HG03139 (cell line): ENCODE results near the gene WDSUB1.
A peak's percentile ranks its signal among the peaks of the same experiment; 100 is the strongest.

Source experiments
- ATAC-seq: cut with Tn5 transposase; IDR thresholded peaks from one replicate; pipeline ENCODE4 v1.9.1; 2021; ENCODE audit not compliant: unreplicated experiment

The WDSUB1 gene

DNA sequence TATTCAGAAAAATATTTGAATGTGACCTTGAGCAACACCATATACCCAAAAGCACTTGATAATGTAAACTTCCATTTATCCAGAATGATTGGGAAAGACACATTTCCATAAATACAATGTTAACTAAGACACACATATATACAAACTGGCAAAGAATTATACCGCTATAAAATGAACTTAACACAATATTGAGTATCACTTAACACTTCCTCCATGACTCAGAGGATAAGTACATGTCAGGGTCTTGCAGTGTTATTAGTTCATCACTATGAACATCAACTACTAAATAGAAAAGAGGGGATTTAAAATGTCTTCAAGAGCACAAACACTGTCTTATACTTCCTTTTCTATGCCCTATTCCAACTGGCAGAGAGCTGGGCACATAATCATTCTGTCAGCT, 18.6 kb downstream of the WDSUB1 start:
- ATAC-seq, result no peak

DNA sequence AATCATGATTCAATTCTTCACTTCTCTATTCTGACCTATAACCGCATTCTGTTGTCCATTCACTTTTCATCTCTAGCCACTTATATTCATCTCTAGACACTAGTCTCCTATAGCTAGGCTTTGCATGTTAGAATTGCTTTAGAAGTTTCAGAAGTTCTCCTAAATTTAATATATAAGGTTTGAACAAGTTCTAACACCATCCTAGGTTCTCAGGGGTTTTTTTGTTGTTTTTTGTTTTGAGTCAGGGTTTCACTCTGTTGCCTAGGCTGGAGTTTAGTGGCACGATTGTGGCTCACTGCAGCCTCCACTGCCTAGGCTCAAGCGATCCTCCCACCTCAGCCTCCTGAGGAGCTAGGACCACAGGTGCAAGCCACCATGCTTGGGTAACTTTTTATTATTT, 19.9 kb downstream of the WDSUB1 start:
- ATAC-seq, result no peak

DNA sequence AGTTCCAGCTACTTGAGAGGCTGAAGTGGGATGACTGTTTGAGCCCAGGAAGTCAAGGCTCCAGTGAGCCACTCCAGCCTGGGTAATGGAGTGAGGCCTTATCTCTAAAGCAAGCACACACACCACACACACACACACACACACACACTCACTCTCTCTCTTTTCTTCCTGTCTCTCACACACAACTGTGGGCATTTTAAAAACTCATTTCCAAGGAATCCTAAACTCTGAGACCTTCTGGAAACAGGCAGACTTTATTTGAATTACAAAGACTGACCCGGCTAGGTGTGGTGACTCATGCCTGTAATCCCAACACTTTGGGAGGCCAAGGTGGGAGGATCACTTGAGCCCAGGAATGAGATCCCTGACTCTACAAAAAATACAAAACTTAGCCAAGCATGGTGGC, 21.3 kb downstream of the WDSUB1 start:
- ATAC-seq, result no peak

DNA sequence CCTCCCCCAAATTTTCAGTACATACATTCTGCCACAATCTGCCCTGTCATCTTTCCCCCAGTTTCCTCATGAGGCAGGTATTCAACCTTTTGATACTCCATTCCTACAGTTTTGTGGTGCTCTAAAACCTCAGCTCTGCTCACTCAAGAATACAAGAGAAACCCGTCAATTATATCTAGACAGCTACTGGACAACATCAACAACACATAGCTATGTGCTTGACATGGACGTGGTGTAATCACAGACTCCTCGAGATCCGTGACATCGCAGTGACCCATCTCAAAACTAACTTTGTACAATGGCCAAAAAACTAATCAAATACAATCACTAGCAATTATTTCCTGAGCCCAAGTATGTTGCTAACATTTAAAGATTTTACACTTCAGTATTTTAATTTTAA, 23.6 kb downstream of the WDSUB1 start:
- ATAC-seq, result no peak

DNA sequence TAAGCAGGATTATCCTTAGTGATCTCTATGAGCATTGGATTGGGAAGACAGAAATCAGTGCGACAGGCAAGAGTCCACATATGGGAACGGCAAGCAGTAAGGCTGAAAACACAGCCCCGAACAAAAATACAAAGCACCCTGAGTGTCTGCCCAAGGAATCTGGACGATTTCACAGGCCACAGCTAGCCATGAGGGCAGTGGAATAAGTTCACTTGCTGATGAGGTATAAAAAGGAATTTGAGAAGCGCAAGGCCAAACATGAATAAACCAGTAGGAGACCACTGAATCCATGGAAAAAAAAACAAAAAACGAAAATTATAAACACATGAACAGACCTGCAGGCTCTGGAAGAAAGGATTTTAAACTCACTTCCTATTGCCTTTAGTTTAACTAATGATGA, 24.3 kb downstream of the WDSUB1 start:
- ATAC-seq, result no peak

DNA sequence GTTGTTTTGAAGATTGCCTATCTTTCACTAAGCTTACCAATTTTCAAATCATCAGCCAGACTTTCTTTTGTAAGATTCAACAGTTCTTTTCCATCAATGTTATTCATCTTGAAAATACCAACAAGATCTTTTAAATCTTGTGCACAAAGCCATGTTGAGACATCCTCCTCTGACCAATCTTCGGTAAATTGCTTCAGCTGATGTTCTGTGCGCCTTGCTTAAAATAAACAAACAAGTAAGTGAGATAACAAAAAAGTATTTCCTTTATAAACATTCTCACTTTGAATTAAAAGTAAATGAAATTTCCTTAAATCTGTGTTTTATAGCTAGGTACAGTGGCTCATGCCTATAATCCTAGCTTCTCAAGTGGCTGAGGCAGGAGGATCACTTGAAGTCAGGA, 30.3 kb downstream of the WDSUB1 start:
- no peak for ATAC-seq

DNA sequence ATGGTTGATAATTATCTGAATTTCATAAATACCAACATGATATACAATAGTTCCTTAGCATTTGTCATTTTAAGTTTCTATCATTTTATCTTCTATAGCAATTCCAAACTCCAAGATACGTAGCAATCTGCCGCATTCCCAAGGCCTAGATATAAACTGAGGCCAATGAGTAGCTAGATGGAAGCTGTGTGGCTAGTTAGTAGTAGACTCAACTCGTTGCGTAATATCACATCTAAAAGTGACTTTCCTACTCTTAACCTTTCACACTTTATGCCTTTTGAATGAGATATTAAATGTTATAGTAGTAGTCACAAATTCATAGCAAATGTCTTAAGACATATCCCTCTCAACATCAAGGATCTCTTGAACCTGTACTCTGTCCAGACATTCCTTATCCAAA, 33.6 kb downstream of the WDSUB1 start:
- no peak for ATAC-seq

DNA sequence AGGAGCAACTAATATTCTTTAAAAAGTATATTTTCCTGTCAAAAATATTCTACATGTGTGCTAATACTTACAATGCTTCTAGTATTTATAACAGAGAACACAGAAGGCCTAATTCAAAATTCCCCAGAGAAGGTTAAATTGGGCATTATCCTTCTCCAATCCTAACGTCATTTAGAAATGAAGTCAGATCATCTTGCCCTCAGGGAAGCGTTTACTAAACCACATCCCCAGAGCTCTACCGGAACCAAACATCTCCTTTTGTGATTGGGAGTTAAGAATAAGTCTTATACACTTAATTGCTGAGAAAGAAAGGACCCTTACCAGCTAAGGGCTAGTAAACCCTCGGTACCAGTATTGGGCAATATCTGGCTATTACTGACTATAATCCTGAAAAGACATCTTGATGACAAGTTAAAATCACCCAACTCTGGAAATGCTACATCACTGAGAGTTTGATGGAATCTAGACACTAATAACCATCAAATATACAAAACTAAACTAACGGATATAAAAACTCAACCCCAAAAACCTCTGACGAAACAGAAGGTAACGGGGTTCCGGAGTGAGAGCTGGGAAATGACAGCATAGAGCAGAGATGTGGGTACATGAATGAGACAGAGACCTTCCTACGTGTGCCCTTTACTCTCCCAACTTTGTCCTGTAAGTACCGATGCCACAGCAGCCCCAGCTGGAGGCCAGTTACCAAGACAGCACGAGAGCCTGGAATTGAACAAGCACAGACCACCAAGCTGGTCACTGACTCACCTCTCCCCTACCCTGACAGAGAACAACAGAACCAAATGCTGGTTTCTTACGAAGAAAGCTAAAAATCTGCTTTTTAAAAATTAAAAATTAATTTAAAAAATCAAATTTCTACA, 35.0 kb downstream of the WDSUB1 start:
- ATAC-seq, result no peak

DNA sequence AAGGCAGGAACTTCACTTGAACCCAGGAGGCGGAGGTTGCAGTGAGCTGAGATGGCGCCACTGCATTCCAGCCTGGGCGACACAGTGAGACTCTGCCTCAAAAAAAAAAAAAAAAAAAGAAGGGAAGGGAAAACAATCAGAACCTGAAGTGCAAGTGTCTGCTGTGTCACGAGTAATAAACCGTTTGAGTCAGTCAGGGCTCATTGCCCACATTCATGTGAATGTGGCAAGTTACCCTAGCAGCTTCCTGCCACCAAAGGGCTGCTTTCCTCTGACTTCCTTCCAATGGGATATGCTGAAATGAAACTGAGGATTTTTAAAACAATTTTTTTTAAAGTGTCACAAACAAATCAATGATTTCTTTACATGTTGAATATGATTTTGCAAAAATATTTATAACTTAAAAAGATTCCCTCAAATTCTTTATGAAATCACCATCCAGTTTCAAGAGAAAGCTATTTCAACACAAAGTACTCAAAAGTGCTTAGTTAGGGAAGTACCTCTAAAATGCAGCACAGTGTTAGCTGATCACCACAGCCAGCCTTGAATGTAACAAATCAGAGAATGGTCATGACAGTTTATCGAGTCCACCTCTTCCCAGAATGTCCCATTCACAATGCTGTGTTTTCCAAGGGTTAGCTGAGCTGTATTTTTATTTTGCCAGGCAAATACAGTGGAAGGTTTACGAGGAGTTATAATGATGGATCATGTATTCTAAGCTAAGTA, 36.4 kb downstream of the WDSUB1 start:
- ATAC-seq, result peak; percentile 65

DNA sequence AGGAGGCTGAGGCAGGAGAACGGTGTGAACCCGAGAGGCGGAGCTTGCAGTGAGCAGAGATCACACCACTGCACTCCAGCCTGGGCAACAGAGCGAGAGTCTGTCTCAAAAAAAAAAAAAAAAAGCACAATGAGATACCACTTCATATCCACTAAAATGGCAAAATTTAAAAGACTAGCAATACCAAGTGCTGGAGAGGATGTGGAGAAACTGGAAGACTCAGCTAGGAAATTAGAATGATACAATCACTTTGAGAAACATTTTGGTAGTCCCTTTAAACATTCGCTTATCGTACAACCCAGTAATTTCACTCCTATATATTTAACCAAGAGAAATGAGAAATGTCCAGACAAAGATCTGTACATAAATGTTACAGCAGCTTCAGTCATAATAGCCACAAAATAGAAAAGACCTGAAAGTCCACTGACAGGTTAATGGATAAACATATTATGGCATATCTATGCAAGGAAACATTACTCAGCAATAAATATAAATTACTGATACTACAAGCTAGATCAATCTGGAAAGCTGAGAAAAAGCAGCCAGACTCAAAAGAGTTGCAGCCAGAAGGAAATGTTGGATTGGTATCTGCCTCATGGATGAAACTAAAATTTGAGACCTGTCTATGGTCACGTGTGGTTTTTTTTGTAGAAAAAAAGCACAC, 40.0 kb downstream of the WDSUB1 start:
- no peak for ATAC-seq

DNA sequence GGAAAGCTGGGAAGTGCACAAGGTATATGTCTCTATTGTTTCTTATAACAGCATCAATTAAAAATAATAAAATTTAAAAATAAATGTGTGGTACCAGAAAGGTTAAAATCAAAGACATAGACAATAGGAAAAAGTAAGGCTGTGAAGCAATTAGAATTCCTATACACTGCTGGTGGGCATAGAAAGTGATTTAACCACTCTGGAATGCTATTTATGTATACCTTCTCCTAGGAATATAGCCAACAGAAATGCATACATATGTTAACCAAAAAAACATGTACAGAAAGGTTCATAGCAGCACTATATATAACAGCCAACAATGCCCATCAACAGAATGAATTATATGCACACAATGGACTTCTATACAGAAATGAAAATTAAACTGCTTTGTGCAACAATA, 43.0 kb downstream of the WDSUB1 start:
- ATAC-seq, result no peak

DNA sequence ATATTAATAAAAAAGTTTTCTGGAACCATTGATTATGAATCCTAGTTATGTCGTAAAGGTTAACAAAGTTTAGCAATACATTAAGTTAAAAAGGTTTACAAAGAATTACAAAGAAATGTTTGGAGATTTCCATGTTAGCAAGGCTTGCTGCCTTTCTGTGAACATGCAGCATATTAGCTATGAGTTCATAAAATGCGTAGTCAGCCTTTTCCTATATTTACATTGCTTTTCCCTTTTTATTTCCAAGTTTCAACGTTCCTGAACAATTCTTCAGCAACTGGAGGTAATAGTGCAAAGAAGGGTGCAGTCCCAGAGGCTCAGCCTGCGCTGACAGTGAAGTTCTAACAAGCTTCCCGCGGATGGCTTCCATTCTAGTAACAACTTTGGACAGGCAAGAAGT, 51.6 kb downstream of the WDSUB1 start:
- no peak for ATAC-seq

DNA sequence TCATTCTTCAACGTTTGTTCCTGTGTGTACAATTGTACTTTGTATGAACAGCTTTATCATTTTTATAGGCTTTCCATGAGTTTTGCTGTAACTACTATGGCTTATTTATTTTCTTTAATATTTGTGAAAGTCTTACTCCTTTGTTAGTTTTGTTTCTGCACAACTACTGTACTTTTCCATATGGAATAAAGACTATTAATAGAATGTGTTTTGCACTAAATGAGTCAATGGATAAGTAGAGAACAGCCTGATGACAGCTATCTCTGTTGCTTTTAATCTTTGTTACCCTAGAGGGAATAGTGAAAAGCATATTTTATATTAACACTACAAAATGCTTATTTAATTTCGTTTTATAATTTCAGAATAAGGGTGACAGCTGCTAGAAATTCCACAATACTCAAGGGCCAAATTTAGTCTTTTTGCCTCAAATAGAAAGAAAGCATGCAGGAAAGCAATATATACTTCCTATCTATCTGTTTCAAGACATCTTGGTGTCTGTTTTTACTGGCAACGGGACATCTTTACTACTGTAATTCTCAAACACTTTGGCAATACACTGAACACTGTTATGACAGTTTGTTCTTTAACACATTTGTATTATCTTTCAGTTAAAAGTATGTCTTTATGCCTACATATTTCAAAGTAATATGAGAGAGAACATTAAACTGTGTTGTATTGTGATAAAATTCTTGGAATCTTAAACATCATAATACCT, 53.9 kb downstream of the WDSUB1 start:
- no peak for ATAC-seq

DNA sequence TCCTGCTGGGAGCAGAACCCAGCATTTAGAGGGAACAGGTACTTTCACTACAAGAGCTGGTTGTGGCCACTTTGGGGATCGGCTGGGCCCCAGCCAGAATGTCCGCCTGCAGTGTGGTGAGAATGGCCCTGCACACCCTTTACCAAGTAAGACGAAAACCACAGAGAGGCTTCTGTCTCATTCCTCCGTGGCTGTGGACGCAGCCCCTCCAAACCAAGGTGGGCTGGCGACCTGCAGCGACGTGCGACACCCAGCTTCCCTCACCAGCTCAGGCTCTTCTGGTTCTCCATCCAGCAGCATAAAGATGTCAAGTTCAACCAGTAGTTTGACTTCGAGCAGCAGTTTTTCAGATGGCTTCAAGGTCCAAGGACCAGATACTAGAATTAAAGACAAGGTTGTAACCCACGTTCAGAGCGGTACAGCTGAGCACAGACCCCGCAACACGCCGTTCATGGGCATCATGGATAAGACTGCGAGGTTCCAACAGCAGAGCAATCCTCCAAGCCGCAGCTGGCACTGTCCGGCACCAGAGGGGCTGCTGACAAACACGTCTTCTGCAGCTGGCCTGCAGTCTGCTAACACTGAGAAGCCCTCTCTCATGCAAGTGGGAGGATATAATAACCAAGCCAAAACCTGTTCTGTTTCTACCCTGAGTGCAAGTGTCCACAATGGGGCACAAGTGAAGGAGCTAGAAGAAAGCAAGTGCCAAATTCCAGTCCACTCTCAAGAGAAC, 56.2 kb downstream of the WDSUB1 start:
- ATAC-seq, result no peak

DNA sequence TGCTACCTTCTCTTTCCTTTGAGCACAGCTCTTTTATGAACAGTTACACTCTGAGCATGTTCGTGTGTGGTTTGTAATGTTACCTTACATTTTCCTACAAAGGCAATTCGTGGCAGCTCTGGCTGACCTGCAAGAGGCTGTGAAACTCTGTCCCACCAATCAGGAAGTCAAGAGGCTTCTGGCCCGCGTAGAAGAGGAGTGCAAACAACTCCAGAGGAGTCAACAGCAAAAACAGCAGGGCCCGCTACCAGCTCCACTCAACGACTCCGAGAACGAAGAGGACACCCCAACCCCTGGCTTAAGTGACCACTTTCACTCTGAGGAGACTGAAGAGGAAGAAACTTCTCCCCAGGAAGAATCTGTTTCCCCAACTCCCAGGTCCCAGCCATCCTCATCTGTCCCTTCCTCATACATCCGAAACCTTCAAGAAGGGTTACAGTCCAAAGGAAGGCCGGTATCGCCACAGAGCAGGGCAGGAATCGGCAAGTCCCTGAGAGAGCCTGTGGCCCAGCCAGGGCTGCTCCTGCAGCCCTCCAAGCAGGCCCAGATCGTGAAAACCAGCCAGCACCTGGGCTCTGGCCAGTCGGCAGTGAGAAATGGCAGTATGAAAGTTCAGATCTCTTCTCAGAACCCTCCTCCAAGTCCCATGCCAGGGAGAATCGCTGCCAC, 56.9 kb downstream of the WDSUB1 start:
- ATAC-seq, result no peak

DNA sequence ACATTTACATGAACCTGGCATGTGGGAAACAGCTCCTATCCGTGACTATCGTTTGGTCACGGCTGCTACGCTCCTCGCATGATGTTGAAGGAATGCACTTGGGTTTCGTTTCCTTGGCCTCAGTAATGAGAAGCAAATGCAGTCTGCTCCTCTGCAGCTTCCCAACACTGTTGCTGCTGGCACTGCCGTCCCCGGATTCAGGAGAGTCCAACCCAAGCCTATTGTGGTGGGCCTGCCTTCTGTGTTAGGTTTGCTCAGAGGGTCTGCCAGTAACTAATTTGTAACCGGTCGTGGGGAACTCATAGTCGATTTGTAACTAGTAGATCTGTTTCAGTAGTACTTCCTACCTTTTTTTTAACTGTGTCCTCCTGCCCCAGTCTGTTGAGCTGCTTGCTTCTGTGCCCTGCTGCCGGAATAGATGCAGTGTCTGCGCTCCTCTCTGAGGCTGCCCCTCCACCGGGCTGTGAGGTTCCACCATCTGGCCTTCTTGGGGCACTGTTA, 58.4 kb downstream of the WDSUB1 start:
- no peak for ATAC-seq

DNA sequence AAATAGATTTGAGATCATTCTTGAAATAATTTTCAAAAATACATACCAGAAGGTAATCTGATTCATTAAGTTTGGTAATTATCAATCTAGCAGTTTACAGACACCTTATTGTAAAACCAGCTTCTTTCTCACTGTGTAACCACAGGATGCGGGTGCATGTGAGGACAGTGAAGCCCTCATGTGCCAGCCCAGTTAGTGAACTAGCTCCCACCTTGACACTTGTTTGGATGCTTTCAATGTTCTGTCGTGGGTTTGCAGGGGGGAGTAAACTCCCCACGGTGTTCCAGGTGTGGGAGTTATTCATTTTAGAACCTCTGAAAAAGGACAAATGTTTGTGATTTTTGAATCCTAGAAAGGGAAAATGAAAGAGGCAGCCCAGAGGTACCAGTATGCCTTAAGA, 59.0 kb downstream of the WDSUB1 start:
- ATAC-seq, result no peak

DNA sequence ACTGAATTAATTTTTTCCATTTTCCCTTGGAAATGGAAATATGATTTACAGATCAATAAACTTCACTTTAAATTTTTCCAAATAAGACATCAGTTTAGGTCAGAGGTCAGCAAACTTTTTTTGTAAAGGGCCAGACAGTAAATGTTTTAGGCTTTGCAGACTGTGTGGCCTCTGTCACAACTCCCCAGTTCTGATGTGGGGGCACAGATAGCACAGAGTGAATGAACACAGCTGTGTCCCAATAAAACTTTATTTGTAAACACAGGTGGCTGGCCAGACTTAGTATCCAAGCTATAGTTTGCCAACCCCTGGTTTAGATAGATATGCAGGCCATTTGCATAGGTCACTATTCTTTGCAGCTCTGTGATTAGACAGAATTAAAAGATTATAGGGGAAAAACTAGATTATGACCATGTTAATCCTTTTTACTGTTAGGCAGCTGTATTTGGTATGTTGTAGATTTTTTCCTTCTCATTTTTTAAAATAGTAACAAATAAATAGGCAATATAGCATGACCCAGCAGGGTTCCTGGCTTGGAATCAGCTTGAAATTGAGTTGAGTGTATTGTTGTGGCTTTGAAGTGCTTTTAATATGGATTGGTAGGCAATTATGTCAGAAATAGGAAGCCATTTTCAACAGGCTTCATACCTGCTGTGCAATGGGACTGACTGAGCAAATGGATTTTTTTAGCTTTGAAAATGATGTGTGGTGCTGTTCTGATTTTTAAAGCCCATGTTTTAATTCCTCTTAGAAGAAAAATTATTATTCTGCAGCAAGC, 59.7 kb downstream of the WDSUB1 start:
- no peak for ATAC-seq

DNA sequence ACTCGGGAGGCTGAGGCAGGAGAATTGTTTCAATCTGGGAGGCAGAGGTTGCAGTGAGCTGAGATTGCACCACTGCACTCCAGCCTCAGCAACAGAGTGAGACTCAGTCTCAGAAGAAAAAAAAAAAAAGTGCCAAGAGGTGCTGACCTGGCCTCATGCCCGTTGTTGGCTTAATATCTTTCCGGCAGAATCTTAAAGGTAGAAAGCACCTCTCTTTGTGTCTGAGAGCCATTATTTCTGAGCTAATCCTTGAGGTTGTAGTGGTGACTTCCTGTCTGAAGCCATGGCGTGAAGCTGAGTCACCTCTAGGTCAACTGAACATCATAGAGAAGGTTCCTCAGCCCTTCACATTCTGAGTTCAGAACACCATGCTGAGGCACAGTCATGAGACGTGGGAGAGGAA, 60.4 kb downstream of the WDSUB1 start:
- no peak for ATAC-seq
